PC-3 (cell line): ENCODE results near the gene RTF1. TPM values are rescaled to one million over a fixed set of nuclear protein-coding genes. Genes with fewer than 3 reads are reported as not detected.

Experiments
- ATAC-seq: fragments of 200-7000 bp; cut with Tn5 transposase; 2 replicates; pipeline ENCODE4 v1.9.1; 2020; ENCODE audit warnings: mild to moderate bottlenecking, moderate library complexity
- BruUV-seq: library from RNA; stranded (reverse); fragments of 400-500 nt; replicated peaks from 2 replicates; lab custom pipeline; 2021; lab: Mats Ljungman, UMichigan
- CTCF ChIA-PET: fragments of 300-600 bp; sonication (Branson Sonifier 250); formaldehyde crosslinking; loops from one replicate; lab custom pipeline; 2022; ENCODE audit warnings: antibody characterized with exemption; lab: Charles Lee
- POLR2A ChIA-PET: fragments of 300-600 bp; sonication (Branson Sonifier 250); formaldehyde crosslinking; loops from one replicate; lab custom pipeline; 2022; ENCODE audit warnings: antibody characterized with exemption; ENCODE audit not compliant: unreplicated experiment; lab: Charles Lee
- DNase-seq: peaks from one replicate; pipeline ENCODE4 v3.0.0-alpha.2; 2015
- H2AFZ ChIP-seq: fragments of 300-600 bp; sonication (generic); 2 replicates; pipeline ENCODE4 v1.6.0; 2016; ENCODE audit warnings: antibody characterized with exemption, low read length
- H3F3A ChIP-seq: fragments of 300-600 bp; sonication (generic); one replicate; pipeline ENCODE4 v1.6.0; 2017; ENCODE audit warnings: antibody characterized with exemption, low read length, control low read depth, mild to moderate bottlenecking; ENCODE audit not compliant: unreplicated experiment
- H3K27ac ChIP-seq: fragments of 300-600 bp; sonication (generic); 2 replicates; pipeline ENCODE4 v1.5.1; 2016; ENCODE audit warnings: mild to moderate bottlenecking, low read length
- H3K27me3 ChIP-seq: fragments of 300-600 bp; sonication (generic); 2 replicates; pipeline ENCODE4 v1.6.1; 2016; ENCODE audit warnings: low read length, mixed read lengths
- H3K36me3 ChIP-seq: fragments of 300-600 bp; sonication (generic); 2 replicates; pipeline ENCODE4 v1.6.1; 2016; ENCODE audit warnings: low read depth, mixed run types, low read length, mixed read lengths
- H3K4me1 ChIP-seq: fragments of 300-600 bp; sonication (generic); 2 replicates; pipeline ENCODE4 v1.5.1; 2016; ENCODE audit warnings: low read length; ENCODE audit not compliant: insufficient read depth
- H3K4me2 ChIP-seq: fragments of 300-600 bp; sonication (generic); 2 replicates; pipeline ENCODE4 v1.6.0; 2016; ENCODE audit warnings: low read length
- H3K4me3 ChIP-seq: fragments of 300-600 bp; sonication (generic); 2 replicates; pipeline ENCODE4 v1.5.1; 2016; ENCODE audit warnings: mild to moderate bottlenecking, low read length, mixed read lengths
- H3K79me2 ChIP-seq: fragments of 300-600 bp; sonication (generic); 2 replicates; pipeline ENCODE4 v1.6.1; 2017; ENCODE audit warnings: low read length, mixed read lengths
- H3K9ac ChIP-seq: fragments of 300-600 bp; sonication (generic); 2 replicates; pipeline ENCODE4 v1.6.0; 2016; ENCODE audit warnings: mild to moderate bottlenecking, low read length
- H3K9me2 ChIP-seq: fragments of 300-600 bp; sonication (generic); replicated peaks from 2 replicates; pipeline ENCODE4 v1.6.1; 2016; ENCODE audit warnings: mixed run types, low read length, mixed read lengths
- H3K9me3 ChIP-seq: fragments of 300-600 bp; sonication (generic); 2 replicates; pipeline ENCODE4 v1.6.1; 2016; ENCODE audit warnings: low read length, mixed read lengths
- H4K20me1 ChIP-seq: fragments of 300-600 bp; sonication (generic); 2 replicates; pipeline ENCODE4 v1.6.1; 2016; ENCODE audit warnings: low read length, mixed read lengths
- EZH2 ChIP-seq: fragments of 300-600 bp; sonication (generic); IDR thresholded peaks from one replicate; pipeline ENCODE4 v1.6.1; 2017; ENCODE audit warnings: antibody characterized with exemption, mild to moderate bottlenecking, low read length; ENCODE audit not compliant: unreplicated experiment
- EZH2phosphoT487 ChIP-seq: fragments of 300-600 bp; sonication (generic); IDR thresholded peaks from 2 replicates; pipeline ENCODE4 v1.6.1; 2018; ENCODE audit warnings: mild to moderate bottlenecking, antibody characterized with exemption, low read length, borderline replicate concordance
- intact Hi-C: fragments of 100-400 bp; cut with micrococcal nuclease; formaldehyde crosslinking; loops from 2 replicates; pipeline ENCODE4 v1.9.0; 2023
- total RNA-seq: library from RNA; depleted of rRNA; stranded (reverse); fragments of >200 nt; gene quantifications from 2 replicates; pipeline ENCODE4 v1.2.3, GENCODE V29; 2014
- TF ChIP-seq, protein P1 (sequence below): fragments of 300-600 bp; sonication (generic); conservative IDR thresholded peaks from 2 replicates; pipeline ENCODE4 v1.5.1; 2017; ENCODE audit warnings: antibody characterized with exemption, low read depth, mild to moderate bottlenecking, low read length

Gene RTF1
- total RNA-seq, 1 experiment from 2014 or later: 20.2 TPM

DNA sequence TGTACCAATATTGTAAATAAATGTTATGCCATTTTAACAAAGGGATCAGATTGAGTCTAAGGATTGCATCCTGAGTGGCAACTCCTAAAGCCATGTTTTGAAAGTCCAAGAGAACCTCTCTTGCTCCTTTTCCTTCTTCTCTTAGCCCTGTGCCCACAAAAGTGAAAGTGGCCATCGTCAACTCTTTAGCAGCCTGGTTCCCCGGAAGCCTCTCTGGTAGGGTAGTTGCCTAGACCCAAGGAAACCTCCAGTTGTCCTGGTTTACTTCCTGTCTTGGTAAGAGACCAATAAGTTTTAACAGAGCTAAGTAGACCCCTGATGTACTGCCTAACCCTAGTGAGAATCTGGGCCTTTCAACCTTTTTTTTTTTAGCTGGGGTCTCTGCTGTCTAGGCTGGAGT is 66.6 kb downstream of the RTF1 start:
- Histone ChIP-seq H3K4me1 (no peaks in the 10 kb centered on the region; the same call in 1 of the 2 replicates), H3K79me2 (no peaks in the 10 kb centered on the region), H3K9ac (no peak overlapping the region), H3K4me3 (no peak overlapping the region), H3F3A (no peaks in the 10 kb centered on the region), H3K9me3 (no peaks in the 10 kb centered on the region), H3K9me2 (no peaks in the 10 kb centered on the region), H3K27ac (no peak overlapping the region), H3K4me2 (no peak overlapping the region), H4K20me1 (no peaks in the 10 kb centered on the region), H2AFZ (no peak overlapping the region), H3K36me3 (peaks cover 23% of the 10 kb centered on the region), H3K27me3 (no peaks in the 10 kb centered on the region)
- DNase-seq (no peak), ATAC-seq (no peak)
- POLR2A ChIA-PET: no interaction called here
- no TSS peak for BruUV-seq
- intact Hi-C loops: no loop called here
- TF ChIP-seq EZH2 (no peak), EZH2phosphoT487 (no peak)
- TF ChIP-seq, protein P1, sequence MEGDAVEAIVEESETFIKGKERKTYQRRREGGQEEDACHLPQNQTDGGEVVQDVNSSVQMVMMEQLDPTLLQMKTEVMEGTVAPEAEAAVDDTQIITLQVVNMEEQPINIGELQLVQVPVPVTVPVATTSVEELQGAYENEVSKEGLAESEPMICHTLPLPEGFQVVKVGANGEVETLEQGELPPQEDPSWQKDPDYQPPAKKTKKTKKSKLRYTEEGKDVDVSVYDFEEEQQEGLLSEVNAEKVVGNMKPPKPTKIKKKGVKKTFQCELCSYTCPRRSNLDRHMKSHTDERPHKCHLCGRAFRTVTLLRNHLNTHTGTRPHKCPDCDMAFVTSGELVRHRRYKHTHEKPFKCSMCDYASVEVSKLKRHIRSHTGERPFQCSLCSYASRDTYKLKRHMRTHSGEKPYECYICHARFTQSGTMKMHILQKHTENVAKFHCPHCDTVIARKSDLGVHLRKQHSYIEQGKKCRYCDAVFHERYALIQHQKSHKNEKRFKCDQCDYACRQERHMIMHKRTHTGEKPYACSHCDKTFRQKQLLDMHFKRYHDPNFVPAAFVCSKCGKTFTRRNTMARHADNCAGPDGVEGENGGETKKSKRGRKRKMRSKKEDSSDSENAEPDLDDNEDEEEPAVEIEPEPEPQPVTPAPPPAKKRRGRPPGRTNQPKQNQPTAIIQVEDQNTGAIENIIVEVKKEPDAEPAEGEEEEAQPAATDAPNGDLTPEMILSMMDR: no peak
- CTCF ChIA-PET: interaction anchor here (0.5 kb wide), 1 partner anchor 8 kb away, joined by 3 read pairs; no protein-coding TSS in a partner anchor

DNA sequence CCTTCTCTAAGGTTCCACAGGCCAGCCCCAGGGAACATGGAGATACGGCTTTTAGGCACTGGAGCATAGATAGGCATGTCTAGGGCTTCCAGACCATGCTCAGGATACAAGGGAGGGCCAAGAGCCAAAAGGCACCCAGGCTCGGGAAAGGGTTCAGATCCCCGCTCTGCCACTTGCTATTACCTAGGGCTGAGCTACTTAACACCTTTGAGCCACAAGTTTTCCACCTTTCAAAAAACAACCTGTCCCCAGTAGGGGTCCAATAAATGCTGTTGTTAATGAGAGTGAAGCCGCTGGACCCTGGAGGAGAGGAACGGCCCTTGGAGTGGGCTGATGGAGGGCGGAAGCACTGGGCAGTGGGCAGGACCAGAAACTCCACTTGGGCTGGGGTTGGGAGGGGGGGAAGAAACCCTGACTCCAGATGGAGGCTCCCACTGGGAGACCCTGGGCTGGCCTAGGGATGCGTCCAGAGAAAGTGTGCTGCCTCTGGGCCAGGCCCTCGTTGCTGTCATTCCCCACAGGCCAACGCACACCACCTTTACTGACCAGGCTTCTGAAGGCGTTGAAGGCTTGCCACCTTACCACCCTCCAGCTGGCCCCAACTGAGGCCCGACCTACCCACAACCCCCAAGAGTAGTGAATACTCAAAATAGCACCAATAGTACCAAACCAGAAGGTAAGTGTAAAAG is 68.2 kb downstream of the RTF1 start:
- intact Hi-C loops: no loop called here
- ATAC-seq: no peak

DNA sequence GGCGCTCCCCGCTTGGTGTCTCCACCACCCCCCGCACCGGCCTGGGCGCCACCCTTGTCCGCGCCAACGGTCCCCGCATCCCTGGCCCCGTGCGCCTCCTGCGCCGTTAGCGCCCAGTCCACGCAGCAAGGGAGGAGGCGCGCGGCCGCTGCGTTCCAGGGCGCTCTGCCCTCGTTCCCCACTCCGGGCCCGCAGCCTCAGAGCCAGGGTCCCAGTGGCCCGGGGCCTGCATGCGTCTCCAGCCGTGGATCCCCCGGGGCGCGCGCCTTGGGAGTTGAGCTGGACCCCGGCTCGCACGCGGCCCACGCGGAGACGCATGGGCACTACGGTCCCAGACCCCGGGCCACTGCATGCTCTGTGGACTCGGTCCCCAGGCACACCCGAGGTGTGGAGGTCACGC is 69.4 kb downstream of the RTF1 start:
- ChIA-PET CTCF (no interaction called here), POLR2A (no interaction called here)
- Histone ChIP-seq H3K4me3 (no peak overlapping the region), H3K9me3 (no peaks in the 10 kb centered on the region), H3K79me2 (no peaks in the 10 kb centered on the region), H3F3A (no peaks in the 10 kb centered on the region), H3K9me2 (no peaks in the 10 kb centered on the region), H3K27me3 (no peaks in the 10 kb centered on the region), H4K20me1 (no peaks in the 10 kb centered on the region), H2AFZ (no peak overlapping the region), H3K4me2 (no peak overlapping the region), H3K4me1 (peaks cover 14% of the 10 kb centered on the region), H3K9ac (no peak overlapping the region), H3K36me3 (peaks cover 5% of the 10 kb centered on the region; the same call in 1 of the 2 replicates), H3K27ac (no peak overlapping the region)
- BruUV-seq: no TSS peak
- TF ChIP-seq EZH2: no peak
- no peak for TF ChIP-seq EZH2phosphoT487
- TF ChIP-seq, protein P1: no peak
- no peak for DNase-seq
- intact Hi-C loops: no loop called here
- no peak for ATAC-seq

More for the DNA sequence above, 68.2 kb downstream of the RTF1 start:
- no peak overlapping the region for H3K4me3 ChIP-seq
- H3K36me3 ChIP-seq: peaks cover 12% of the 10 kb centered on the region
- ChIA-PET CTCF (no interaction called here), POLR2A (no interaction called here)
- H3K27me3 ChIP-seq: no peaks in the 10 kb centered on the region
- no peaks in the 10 kb centered on the region for H3F3A ChIP-seq
- no peaks in the 10 kb centered on the region for H4K20me1 ChIP-seq
- H2AFZ ChIP-seq: no peak overlapping the region
- no peaks in the 10 kb centered on the region for H3K79me2 ChIP-seq
- H3K27ac ChIP-seq: no peak overlapping the region
- no TSS peak for BruUV-seq
- DNase-seq: no peak
- peaks cover 5% of the 10 kb centered on the region for H3K4me1 ChIP-seq
- H3K9ac ChIP-seq: no peak overlapping the region
- H3K9me2 ChIP-seq: no peaks in the 10 kb centered on the region
- no peak overlapping the region for H3K4me2 ChIP-seq
- TF ChIP-seq EZH2: no peak
- TF ChIP-seq, protein P1: no peak
- no peak for TF ChIP-seq EZH2phosphoT487
- no peaks in the 10 kb centered on the region for H3K9me3 ChIP-seq
